H1 (cell line): Measurements from ENCODE around the gene MYBPC3. TPM values are rescaled to one million over a fixed set of nuclear protein-coding genes. Genes with fewer than 3 reads are reported as not detected.

ENCODE experiments used
- CTCF ChIA-PET: fragments of 300-600 bp; sonication (Branson Sonifier 250); formaldehyde crosslinking; loops from one replicate; lab custom pipeline; 2021; ENCODE audit not compliant: partially characterized antibody; lab: Charles Lee
- POLR2A ChIA-PET: fragments of 300-600 bp; sonication (Branson Sonifier 250); formaldehyde crosslinking; loops from one replicate; lab custom pipeline; 2021; ENCODE audit warnings: inconsistent platforms; ENCODE audit not compliant: partially characterized antibody; lab: Charles Lee
- DNase-seq, 2 experiments: peaks; one replicate each; pipeline versions ENCODE4 v3.0.0 to v3.0.0-alpha.2; 2010 to 2022; ENCODE audit warnings: low spot score in 2 of 2, low read depth in 1 of 2, mixed read lengths in 1 of 2
- FAIRE-seq: peaks from 2 replicates; lab custom pipeline; 2011; peaks lifted over from hg19 to GRCh38; lab: Jason Lieb, UNC
- H2AFZ ChIP-seq: 2 replicates; pipeline ENCODE4 v1.8.1; 2012; ENCODE audit warnings: low read length, inconsistent platforms
- H2AK5ac ChIP-seq: 2 replicates; pipeline ENCODE4 v1.6.1; 2013; ENCODE audit warnings: low read depth, low read length
- H2BK120ac ChIP-seq: replicated peaks from 2 replicates; pipeline ENCODE3; 2013; ENCODE audit warnings: low read depth, low read length, inconsistent platforms
- H2BK12ac ChIP-seq: 2 replicates; pipeline ENCODE4 v1.6.1; 2013; ENCODE audit warnings: low read depth, low read length
- H2BK15ac ChIP-seq: 2 replicates; pipeline ENCODE4 v1.6.1; 2013; ENCODE audit warnings: low read length
- H2BK20ac ChIP-seq: 2 replicates; pipeline ENCODE4 v1.6.1; 2013; ENCODE audit warnings: low read length
- H2BK5ac ChIP-seq: 2 replicates; pipeline ENCODE4 v1.6.1; 2013; ENCODE audit warnings: low read depth, low read length
- H3K14ac ChIP-seq: 2 replicates; pipeline ENCODE4 v1.6.1; 2013; ENCODE audit warnings: inconsistent platforms; ENCODE audit not compliant: insufficient read length
- H3K18ac ChIP-seq: 2 replicates; pipeline ENCODE4 v1.6.1; 2013; ENCODE audit warnings: low read length; ENCODE audit errors: extremely low read depth
- H3K23ac ChIP-seq: 2 replicates; pipeline ENCODE4 v1.6.1; 2013; ENCODE audit warnings: inconsistent platforms; ENCODE audit not compliant: insufficient read length
- H3K23me2 ChIP-seq: 2 replicates; pipeline ENCODE4 v1.6.1; 2013; ENCODE audit warnings: low read depth, low read length
- H3K27ac ChIP-seq: 2 replicates; pipeline ENCODE4 v1.6.1; 2011; ENCODE audit warnings: low read depth, low read length, inconsistent platforms
- H3K27me3 ChIP-seq, 4 experiments: replicated peaks in 1 of 4; 1 replicate in 1 of 4; 2 replicates in 3 of 4; pipeline versions ENCODE4 v1.6.1 to v1.8.1; 2011 to 2013; ENCODE audit warnings: low read length in 3 of 4, mild to moderate bottlenecking in 3 of 4, inconsistent platforms in 2 of 4, mixed read lengths in 2 of 4, moderate library complexity in 1 of 4; ENCODE audit not compliant: control insufficient read depth in 3 of 4, insufficient read depth in 3 of 4; ENCODE audit errors: extremely low read depth in 1 of 4
- H3K36me3 ChIP-seq, 4 experiments: 2 replicates each; pipeline versions ENCODE4 v1.6.1 to v1.8.1; 2011 to 2013; ENCODE audit warnings: mild to moderate bottlenecking in 4 of 4, low read length in 3 of 4, moderate library complexity in 2 of 4, control low read depth in 1 of 4, inconsistent platforms in 1 of 4; ENCODE audit not compliant: insufficient read depth in 4 of 4, control insufficient read depth in 2 of 4
- H3K4ac ChIP-seq: replicated peaks from 2 replicates; pipeline ENCODE3; 2013; ENCODE audit warnings: low read length, low read depth, mixed read lengths, inconsistent platforms; ENCODE audit not compliant: insufficient read length
- H3K4me1 ChIP-seq, 4 experiments: replicated peaks in 1 of 4; 1 replicate in 1 of 4; 2 replicates in 3 of 4; pipeline versions ENCODE4 v1.6.1 to v1.8.1; 2011 to 2013; ENCODE audit warnings: low read length in 3 of 4, inconsistent platforms in 2 of 4, mixed read lengths in 1 of 4; ENCODE audit not compliant: insufficient read depth in 4 of 4, control insufficient read depth in 3 of 4
- H3K4me2 ChIP-seq, 2 experiments: 2 replicates each; pipeline versions ENCODE4 v1.6.1 to v1.8.1; 2011 to 2013; ENCODE audit warnings: low read depth in 2 of 2, low read length in 2 of 2, control low read depth in 1 of 2, inconsistent platforms in 1 of 2, mild to moderate bottlenecking in 1 of 2; ENCODE audit not compliant: insufficient read depth in 1 of 2
- H3K4me3 ChIP-seq, 4 experiments: fragments of 200-600, 300-600 bp in 1 of 4; sonication (generic), shearing (Covaris generic), sonication (Bioruptor Twin) in 1 of 4; 2 replicates each; pipeline versions ENCODE4 v1.5.1 to v1.8.1; 2011 to 2016; ENCODE audit warnings: low read length in 4 of 4, low read depth in 3 of 4, control low read depth in 2 of 4, inconsistent platforms in 2 of 4, mild to moderate bottlenecking in 2 of 4, mixed read lengths in 1 of 4, moderate library complexity in 1 of 4; ENCODE audit not compliant: insufficient read depth in 2 of 4; ENCODE audit errors: extremely low read depth in 1 of 4
- H3K56ac ChIP-seq: replicated peaks from 2 replicates; pipeline ENCODE3; 2013; ENCODE audit warnings: low read depth, mild to moderate bottlenecking, mixed read lengths, low read length, inconsistent platforms; ENCODE audit not compliant: insufficient read length
- H3K79me1 ChIP-seq: 2 replicates; pipeline ENCODE4 v1.6.1; 2013; ENCODE audit warnings: low read depth, low read length, control low read depth
- H3K79me2 ChIP-seq, 2 experiments: 2 replicates each; pipeline versions ENCODE4 v1.6.1 to v1.8.1; 2012 to 2013; ENCODE audit warnings: low read length in 2 of 2, mild to moderate bottlenecking in 2 of 2, inconsistent platforms in 1 of 2; ENCODE audit not compliant: insufficient read depth in 2 of 2, control insufficient read depth in 1 of 2
- H3K9ac ChIP-seq, 4 experiments: replicated peaks in 1 of 4; 1 replicate in 1 of 4; 2 replicates in 3 of 4; pipeline versions ENCODE4 v1.6.1 to v1.8.1; 2011 to 2013; ENCODE audit warnings: low read depth in 3 of 4, low read length in 3 of 4, control low read depth in 2 of 4, mild to moderate bottlenecking in 2 of 4, moderate library complexity in 2 of 4, inconsistent platforms in 1 of 4; ENCODE audit errors: extremely low read depth in 1 of 4
- H3K9me3 ChIP-seq, 2 experiments: 2 replicates each; pipeline versions ENCODE4 v1.6.1 to v1.8.1; 2012 to 2013; ENCODE audit warnings: mild to moderate bottlenecking in 2 of 2, moderate library complexity in 2 of 2, control low read depth in 1 of 2, inconsistent platforms in 1 of 2, low read depth in 1 of 2, low read length in 1 of 2, mixed read lengths in 1 of 2; ENCODE audit not compliant: insufficient read depth in 2 of 2
- H4K20me1 ChIP-seq, 2 experiments: replicated peaks in 1 of 2; 2 replicates each; pipeline versions ENCODE3 to v1.8.1; 2011 to 2013; ENCODE audit warnings: inconsistent platforms in 2 of 2, low read length in 2 of 2, mild to moderate bottlenecking in 1 of 2; ENCODE audit not compliant: insufficient read depth in 2 of 2, control insufficient read depth in 1 of 2
- H4K5ac ChIP-seq: 2 replicates; pipeline ENCODE4 v1.6.1; 2013; ENCODE audit warnings: low read length, low read depth, mixed read lengths, inconsistent platforms; ENCODE audit not compliant: insufficient read length
- H4K8ac ChIP-seq: 2 replicates; pipeline ENCODE4 v1.8.0; 2013; ENCODE audit warnings: mild to moderate bottlenecking, moderate library complexity, low read length, inconsistent platforms; ENCODE audit not compliant: insufficient read depth; ENCODE audit errors: extremely low read depth
- H4K91ac ChIP-seq: replicated peaks from 2 replicates; pipeline ENCODE3; 2013; ENCODE audit warnings: low read length, mixed read lengths, inconsistent platforms; ENCODE audit not compliant: insufficient read length
- BRCA1 ChIP-seq: IDR thresholded peaks from 2 replicates; pipeline ENCODE4 v1.6.1; 2012; ENCODE audit warnings: low read depth, low read length, improper control_type of control experiment
- CHD2 ChIP-seq: IDR thresholded peaks from 2 replicates; pipeline ENCODE4 v1.6.1; 2012; ENCODE audit warnings: low read length, improper control_type of control experiment
- CREB1 ChIP-seq: IDR thresholded peaks from 2 replicates; pipeline ENCODE4 v1.6.1; 2012; ENCODE audit warnings: inconsistent platforms
- CTCF ChIP-seq, 3 experiments: IDR thresholded peaks; 1 replicate in 2 of 3; 2 replicates in 1 of 3; pipeline versions ENCODE4 v1.5.1 to v1.6.1; 2011; ENCODE audit warnings: low read length in 3 of 3, mild to moderate bottlenecking in 3 of 3, inconsistent platforms in 2 of 3, low read depth in 1 of 3, moderate library complexity in 1 of 3; ENCODE audit not compliant: insufficient read depth in 1 of 3; ENCODE audit errors: control extremely low read depth in 1 of 3
- GTF2F1 ChIP-seq: IDR thresholded peaks from 2 replicates; pipeline ENCODE4 v1.6.1; 2012; ENCODE audit warnings: low read depth, low read length, improper control_type of control experiment, borderline replicate concordance
- HDAC6 ChIP-seq: IDR thresholded peaks from one replicate; pipeline ENCODE4 v1.7.1; 2012; ENCODE audit warnings: low read depth, mild to moderate bottlenecking, inconsistent platforms, low read length, moderate library complexity
- SIRT6 ChIP-seq: IDR thresholded peaks from one replicate; pipeline ENCODE4 v1.7.1; 2012; ENCODE audit warnings: low read length, inconsistent platforms
- SP2 ChIP-seq: IDR thresholded peaks from 2 replicates; pipeline ENCODE4 v1.6.1; 2012; ENCODE audit warnings: mild to moderate bottlenecking, low read length, inconsistent platforms
- YY1 ChIP-seq: IDR thresholded peaks from 2 replicates; pipeline ENCODE4 v1.6.1; 2011; ENCODE audit warnings: low read depth, mild to moderate bottlenecking, low read length
- WGBS, 2 experiments: shearing (Covaris generic) in 1 of 2; methylation state at CpG; one replicate each; pipeline versions ENCODE4 v1.1.6 to v1.1.7; 2013 to 2015; ENCODE audit warnings: low lambda C conversion rate in 2 of 2, mixed read lengths in 2 of 2, inconsistent platforms in 1 of 2, low coverage in 1 of 2, missing lambda C conversion rate in 1 of 2; ENCODE audit not compliant: insufficient replicate concordance in 2 of 2, insufficient coverage in 1 of 2, insufficient read length in 1 of 2; ENCODE audit errors: extremely low coverage in 1 of 2, missing lambda C conversion rate in 1 of 2; 5-methylcytosine and 5-hydroxymethylcytosine counted together
- polyA plus RNA-seq, 7 experiments: library from polyadenylated mRNA; depleted of rRNA in 3 of 7; stranded (reverse) in 5 of 7; unstranded in 2 of 7; fragments of >200 nt in 5 of 7; fragments of 200-250 nt in 2 of 7; gene quantifications; 1 replicate in 5 of 7; 2 replicates in 1 of 7; 4 replicates in 1 of 7; pipeline versions ENCODE4 v1.2.1 to v1.2.3, GENCODE V29; 2011 to 2013; ENCODE audit warnings: missing spikeins in 2 of 7, mixed read lengths in 2 of 7
- total RNA-seq: library from RNA; stranded (reverse); fragmentation: NEBNext Ultra II Directional; extraction: Animal tissue kit (Norgen Biotek cat#: 25700); gene quantifications from 2 replicates; pipeline ENCODE4 v1.2.1, GENCODE V29; 2021

Gene MYBPC3
- total and polyA plus RNA-seq, 2 of the 8 experiments (the other 6 are each of a cell fraction or from before 2014, with no cell fraction given) = 0.05 TPM; not detected in 1

GRCh38 chr11:47285969-47286770 is 66.3 kb downstream of the MYBPC3 start:
- Histone ChIP-seq H3K9ac (no peak overlapping the region), H3K27me3 (no peaks in the 10 kb centered on the region; a peak in 1 of 7 replicates), H3K79me1 (no peaks in the 10 kb centered on the region), H3K79me2 (no peaks in the 10 kb centered on the region), H3K18ac (no peak overlapping the region), H3K56ac (no peak overlapping the region), H2BK20ac (no peak overlapping the region), H3K4me1 (no peaks in the 10 kb centered on the region), H4K8ac (no peak overlapping the region), H4K91ac (no peak overlapping the region), H3K36me3 (peaks cover 34 to 74% (median 51%) of the 10 kb centered on the region in 4 experiments), H2BK120ac (no peak overlapping the region), H3K4me2 (no peak overlapping the region), H4K5ac (no peak overlapping the region), H2BK15ac (no peak overlapping the region), H3K9me3 (no peaks in the 10 kb centered on the region), H3K4ac (no peak overlapping the region), H3K23me2 (no peaks in the 10 kb centered on the region), H3K27ac (no peak overlapping the region), H4K20me1 (peaks cover 2 to 7% of the 10 kb centered on the region in 2 experiments), H2AFZ (no peak overlapping the region), H2BK12ac (no peak overlapping the region), H2BK5ac (no peak overlapping the region), H2AK5ac (no peak overlapping the region), H3K23ac (no peak overlapping the region), H3K14ac (no peak overlapping the region), H3K4me3 (no peak overlapping the region)
- ChIA-PET POLR2A (no interaction called here), CTCF (interaction anchor here (0.7 to 1.2 kb wide), 3 partner anchors 21 to 181 kb away, joined by 3 read pairs; no protein-coding TSS in a partner anchor)
- 94% methylated on average over 13 of the region's 13 CpGs; no CpG with 5 or more reads in 1 of the 2 experiments for WGBS, 2 experiments
- FAIRE-seq = no peak
- no peak for TF ChIP-seq YY1
- TF ChIP-seq GTF2F1 = no peak
- TF ChIP-seq BRCA1 = no peak
- TF ChIP-seq SP2 = no peak
- TF ChIP-seq HDAC6 = no peak
- TF ChIP-seq CTCF (IDR thresholded peaks at IDR 0.05; ENCODE audit: control extremely low read depth in 1 of 3, insufficient read depth in 1 of 3, low read depth in 1 of 3, low read length in 3 of 3) = no peak
- TF ChIP-seq CREB1 = no peak
- no peak for TF ChIP-seq CHD2
- no peak for TF ChIP-seq SIRT6
- no peak for DNase-seq
